ENCODE data around the gene NFIC. TPM values are rescaled to one million over a fixed set of nuclear protein-coding genes. Genes with fewer than 3 reads are reported as not detected.
A peak's percentile ranks its signal among the peaks of the same experiment; 100 is the strongest.
"Not testable (repeated sequence)": the region's sequence is repeated elsewhere in the genome, so short reads cannot be mapped to it uniquely, and the experiment has no call there.

Gene NFIC
- total RNA-seq, 4 donors from 2014 or later, result 125 to 285 (median 155) TPM

GRCh38 chr19:3333020-3333583 is 33.3 kb upstream of the NFIC start:
- 54% methylated on average over 4 of the region's 4 CpGs; no CpG with 5 or more reads in 1 of the 2 donors for WGBS, 2 donors (ENCODE audit: low coverage in 1 of 2)
- Histone ChIP-seq H3K9me3 (no peaks in the 10 kb centered on the region), H3K27ac (peak overlapping the region; percentile 36 to 94 (median 92)), H3K4me3 (no peak overlapping the region), H3K4me1 (peaks cover 14 to 54% (median 31%) of the 10 kb centered on the region in 3 donors), H3K27me3 (no peaks in the 10 kb centered on the region), H3K36me3 (no peaks in the 10 kb centered on the region)
- TF ChIP-seq POLR2AphosphoS5 (IDR thresholded peaks at IDR 0.05) (no peak), POLR2A (IDR thresholded peaks at IDR 0.05) (no peak), EP300 (IDR thresholded peaks at IDR 0.05) (no peak), CTCF (IDR thresholded peaks at IDR 0.05) (no peak)
- no peak for ATAC-seq

GRCh38 chr19:3333662-3334061 is 32.7 kb upstream of the NFIC start:
- Histone ChIP-seq H3K4me3 (no peak overlapping the region), H3K4me1 (peaks cover 17 to 59% (median 37%) of the 10 kb centered on the region in 3 donors), H3K36me3 (no peaks in the 10 kb centered on the region), H3K9me3 (no peaks in the 10 kb centered on the region), H3K27ac (peak overlapping the region; percentile 36 to 94 (median 92)), H3K27me3 (no peaks in the 10 kb centered on the region)
- TF ChIP-seq POLR2A (IDR thresholded peaks at IDR 0.05), result no peak
- no peak for TF ChIP-seq EP300 (IDR thresholded peaks at IDR 0.05)
- no peak for TF ChIP-seq CTCF (IDR thresholded peaks at IDR 0.05)
- no peak for TF ChIP-seq POLR2AphosphoS5 (IDR thresholded peaks at IDR 0.05)
- no peak for ATAC-seq
- 79% methylated on average over 3 of the region's 8 CpGs; no CpG with 5 or more reads in 1 of the 2 donors for WGBS, 2 donors (ENCODE audit: low coverage in 1 of 2)

GRCh38 chr19:3334749-3335430 is 31.5 kb upstream of the NFIC start:
- peaks cover 19 to 71% (median 41%) of the 10 kb centered on the region in 3 donors for H3K4me1 ChIP-seq
- not testable (repeated sequence) for ATAC-seq, H3K36me3 ChIP-seq, H3K4me3 ChIP-seq, H3K9me3 ChIP-seq, H3K27me3 ChIP-seq
- WGBS, 2 donors (ENCODE audit: low coverage in 1 of 2), result 59 to 84% methylated on average over 3 of the region's 8 CpGs
- TF ChIP-seq POLR2AphosphoS5 (IDR thresholded peaks at IDR 0.05), result peak; percentile 3
- H3K27ac ChIP-seq, result peak overlapping the region; percentile 79 to 94 (median 92)

GRCh38 chr19:3335431-3336350 is 30.7 kb upstream of the NFIC start:
- H3K27ac ChIP-seq, result peak overlapping the region; percentile 79 to 94 (median 92)
- TF ChIP-seq POLR2A (IDR thresholded peaks at IDR 0.05), result no peak
- peak; percentile 91 for TF ChIP-seq POLR2AphosphoS5 (IDR thresholded peaks at IDR 0.05)
- no peak for TF ChIP-seq EP300 (IDR thresholded peaks at IDR 0.05)
- TF ChIP-seq CTCF (IDR thresholded peaks at IDR 0.05), result no peak
- WGBS, 2 donors (ENCODE audit: low coverage in 1 of 2), result 43 to 49% methylated on average over 4 to 7 of the region's 15 CpGs
- peak; percentile 57 for ATAC-seq
- H3K36me3 ChIP-seq, result no peaks in the 10 kb centered on the region
- peaks cover 19 to 78% (median 41%) of the 10 kb centered on the region in 3 donors for H3K4me1 ChIP-seq
- H3K27me3 ChIP-seq, result no peaks in the 10 kb centered on the region
- H3K9me3 ChIP-seq, result no peaks in the 10 kb centered on the region
- H3K4me3 ChIP-seq, result no peak overlapping the region

- H3K4me3 ChIP-seq, result no peak overlapping the region
- peaks cover 19 to 78% (median 41%) of the 10 kb centered on the region in 3 donors for H3K4me1 ChIP-seq
- peak overlapping the region; percentile 79 to 94 (median 92) for H3K27ac ChIP-seq
- no peak for ATAC-seq
- WGBS, 2 donors (ENCODE audit: low coverage in 1 of 2), result 21 to 36% methylated on average over 3 to 5 of the region's 5 CpGs
- H3K36me3 ChIP-seq, result no peaks in the 10 kb centered on the region
- no peaks in the 10 kb centered on the region for H3K27me3 ChIP-seq
- TF ChIP-seq POLR2A (IDR thresholded peaks at IDR 0.05) (no peak), POLR2AphosphoS5 (IDR thresholded peaks at IDR 0.05) (no peak), EP300 (IDR thresholded peaks at IDR 0.05) (no peak), CTCF (IDR thresholded peaks at IDR 0.05) (no peak)
- no peaks in the 10 kb centered on the region for H3K9me3 ChIP-seq
Observed at GRCh38 chr19:3336351-3336679, 30.1 kb upstream of the NFIC start.

All from gastroesophageal sphincter (tissue), 4 donors.